GM23338 (cell line): ENCODE results near the gene ZNF581. TPM values are rescaled to one million over a fixed set of nuclear protein-coding genes. Genes with fewer than 3 reads are reported as not detected.

Source experiments
- ATAC-seq: fragments of 200-7000 bp; cut with Tn5 transposase; 3 replicates; pipeline ENCODE4 v1.9.1; 2020
- DNase-seq: peaks from one replicate; pipeline ENCODE4 v3.0.0-alpha.2; 2015; ENCODE audit warnings: low spot score
- H2AFZ ChIP-seq: fragments of 200-600 bp; sonication (generic); 2 replicates; pipeline ENCODE4 v1.8.0; 2016; ENCODE audit warnings: antibody characterized with exemption, mild to moderate bottlenecking, moderate library complexity
- H3F3A ChIP-seq: fragments of 200-600 bp; sonication (generic); replicated peaks from 2 replicates; pipeline ENCODE4 v1.8.0; 2017; ENCODE audit warnings: antibody characterized with exemption, mixed run types, low read depth
- H3K27ac ChIP-seq: fragments of 200-600 bp; sonication (generic); 2 replicates; pipeline ENCODE4 v1.6.1; 2016; ENCODE audit warnings: low read depth
- H3K27me3 ChIP-seq: fragments of 200-600 bp; sonication (generic); 2 replicates; pipeline ENCODE4 v1.8.0; 2016; ENCODE audit warnings: mild to moderate bottlenecking, mixed run types, moderate library complexity; ENCODE audit not compliant: insufficient read depth
- H3K36me3 ChIP-seq: fragments of 200-600 bp; sonication (generic); 2 replicates; pipeline ENCODE4 v1.8.0; 2016; ENCODE audit warnings: mild to moderate bottlenecking; ENCODE audit not compliant: insufficient read depth
- H3K4me1 ChIP-seq: fragments of 200-600 bp; sonication (generic); 2 replicates; pipeline ENCODE4 v1.8.0; 2016; ENCODE audit warnings: mild to moderate bottlenecking, moderate library complexity; ENCODE audit not compliant: insufficient read depth
- H3K4me2 ChIP-seq: fragments of 200-600 bp; sonication (generic); 2 replicates; pipeline ENCODE4 v1.7.1; 2017; ENCODE audit warnings: mixed run types
- H3K4me3 ChIP-seq: fragments of 200-600 bp; sonication (generic); 2 replicates; pipeline ENCODE4 v1.6.1; 2016; ENCODE audit warnings: mixed run types
- H3K79me2 ChIP-seq: fragments of 200-600 bp; sonication (generic); replicated peaks from 2 replicates; pipeline ENCODE4 v1.8.0; 2017; ENCODE audit warnings: mild to moderate bottlenecking; ENCODE audit not compliant: insufficient read depth
- H3K9me2 ChIP-seq: fragments of 200-600 bp; sonication (generic); 2 replicates; pipeline ENCODE4 v1.8.0; 2017; ENCODE audit not compliant: insufficient read depth
- H4K20me1 ChIP-seq: fragments of 200-600 bp; sonication (generic); replicated peaks from 2 replicates; pipeline ENCODE4 v1.8.0; 2017; ENCODE audit warnings: mild to moderate bottlenecking; ENCODE audit not compliant: insufficient read depth
- H3K27ac Mint-ChIP-seq: 2 replicates; pipeline ENCODE4 v1.8.0; 2020; ENCODE audit warnings: inconsistent platforms, mild to moderate bottlenecking, moderate library complexity, mixed read lengths
- H3K27me3 Mint-ChIP-seq: 3 replicates; pipeline ENCODE4 v1.8.0; 2022; ENCODE audit warnings: low read depth, mild to moderate bottlenecking, moderate library complexity, mixed read lengths, inconsistent platforms; ENCODE audit not compliant: insufficient read depth, poor library complexity
- H3K36me3 Mint-ChIP-seq: 3 replicates; pipeline ENCODE4 v1.8.0; 2021; ENCODE audit warnings: low read depth, mild to moderate bottlenecking, inconsistent platforms, moderate library complexity, mixed read lengths
- H3K4me1 Mint-ChIP-seq: 3 replicates; pipeline ENCODE4 v1.8.0; 2020; ENCODE audit warnings: mild to moderate bottlenecking, inconsistent platforms, mixed read lengths
- H3K4me3 Mint-ChIP-seq: 3 replicates; pipeline ENCODE4 v1.8.0; 2021; ENCODE audit warnings: moderate library complexity, mild to moderate bottlenecking, inconsistent platforms, mixed read lengths
- H3K9me3 Mint-ChIP-seq: 3 replicates; pipeline ENCODE4 v1.8.0; 2020; ENCODE audit warnings: moderate library complexity, mild to moderate bottlenecking, inconsistent platforms, mixed read lengths
- CREB1 ChIP-seq: fragments of 250-450 bp; sonication (Bioruptor Pico); IDR thresholded peaks from 2 replicates; pipeline ENCODE4 v1.5.0; 2020; ENCODE audit warnings: low read depth, mild to moderate bottlenecking, moderate library complexity
- CTCF ChIP-seq, 2 experiments: fragments of 200-600 bp in 1 of 2; sonication (generic) in 1 of 2; conservative IDR thresholded peaks; 2 replicates each; pipeline versions ENCODE4 v1.5.1 to v1.6.1; 2016 to 2017; ENCODE audit warnings: antibody characterized with exemption in 2 of 2, low read depth in 2 of 2, mild to moderate bottlenecking in 2 of 2, moderate library complexity in 1 of 2
- ETS1 ChIP-seq: IDR thresholded peaks from 2 replicates; pipeline ENCODE4 v1.6.1; 2016; ENCODE audit warnings: antibody characterized with exemption
- EZH2 ChIP-seq: fragments of 200-600 bp; sonication (generic); IDR thresholded peaks from one replicate; pipeline ENCODE4 v1.8.0; 2017; ENCODE audit warnings: antibody characterized with exemption, mild to moderate bottlenecking, low read depth; ENCODE audit not compliant: unreplicated experiment
- EZH2phosphoT487 ChIP-seq: fragments of 200-600 bp; sonication (generic); IDR thresholded peaks from one replicate; pipeline ENCODE4 v1.8.1; 2018; ENCODE audit warnings: antibody characterized with exemption; ENCODE audit not compliant: unreplicated experiment
- JUNB ChIP-seq: IDR thresholded peaks from one replicate; pipeline ENCODE4 v1.6.1; 2016; ENCODE audit warnings: antibody characterized with exemption; ENCODE audit not compliant: unreplicated experiment
- NANOG ChIP-seq: IDR thresholded peaks from 2 replicates; pipeline ENCODE4 v1.6.1; 2016; ENCODE audit warnings: antibody characterized with exemption, borderline replicate concordance
- POLR2AphosphoS5 ChIP-seq: IDR thresholded peaks from 2 replicates; pipeline ENCODE4 v1.6.1; 2016; ENCODE audit warnings: antibody characterized with exemption, low read depth
- REST ChIP-seq: IDR thresholded peaks from one replicate; pipeline ENCODE4 v1.6.1; 2018; ENCODE audit warnings: antibody characterized with exemption; ENCODE audit not compliant: unreplicated experiment
- STAT1 ChIP-seq: IDR thresholded peaks from one replicate; pipeline ENCODE4 v1.6.1; 2016; ENCODE audit warnings: antibody characterized with exemption; ENCODE audit not compliant: unreplicated experiment
- ZNF114 ChIP-seq: fragments of 250-450 bp; sonication (Bioruptor Pico); IDR thresholded peaks from 2 replicates; pipeline ENCODE4 v1.5.0; 2020; ENCODE audit warnings: mild to moderate bottlenecking, moderate library complexity
- ZNF331 ChIP-seq: fragments of 250-450 bp; sonication (Bioruptor Pico); IDR thresholded peaks from 2 replicates; pipeline ENCODE4 v1.5.0; 2020; ENCODE audit warnings: low read depth, mild to moderate bottlenecking, moderate library complexity
- ZNF462 ChIP-seq: fragments of 250-450 bp; sonication (Bioruptor Pico); IDR thresholded peaks from 2 replicates; pipeline ENCODE4 v1.5.0; 2020; ENCODE audit warnings: mild to moderate bottlenecking, moderate library complexity
- polyA plus RNA-seq: library from polyadenylated mRNA; unstranded; fragments of >200 nt; fragmentation: Nextera tagmentation; extraction: Ambion mirVana; gene quantifications from 2 replicates; pipeline ENCODE4 v1.2.1, GENCODE V29; 2016
- total RNA-seq: library from RNA; depleted of rRNA; stranded (reverse); fragments of >200 nt; shearing (Covaris generic); gene quantifications from 2 replicates; pipeline ENCODE4 v1.2.3, GENCODE V29; 2014

The ZNF581 gene
- total and polyA plus RNA-seq, 2 experiments from 2014 or later, result 48.5 to 87.6 TPM

GRCh38 chr19:55622242-55622969 lies 21.0 kb upstream of the ZNF581 start:
- TF ChIP-seq EZH2phosphoT487 (no peak), ZNF331 (CRISPR knock-in tag) (no peak), REST (no peak), STAT1 (no peak), CTCF (conservative IDR thresholded peaks at IDR 0.05; ENCODE audit: low read depth in 2 of 2) (no peak), ZNF114 (no peak), EZH2 (no peak), CREB1 (CRISPR knock-in tag) (no peak), POLR2AphosphoS5 (no peak), ETS1 (no peak), ZNF462 (no peak), NANOG (no peak), JUNB (no peak)
- no peak overlapping the region for H3K27ac Mint-ChIP-seq
- Histone ChIP-seq H3K4me1 (no peaks in the 10 kb centered on the region; the same call in 1 of the 2 replicates), H3K36me3 (no peaks in the 10 kb centered on the region), H3K9me2 (no peaks in the 10 kb centered on the region), H3K27me3 (0 out of 2 replicates have a peak, but pooled peaks cover 5% of the 10 kb centered on the region), H3K4me3 (no peak overlapping the region), H4K20me1 (peaks cover 5% of the 10 kb centered on the region), H3K79me2 (peaks cover 9% of the 10 kb centered on the region), H3F3A (peaks cover 12% of the 10 kb centered on the region), H3K4me2 (no peak overlapping the region), H3K27ac (no peak overlapping the region), H2AFZ (no peak overlapping the region)
- H3K27me3 Mint-ChIP-seq, result peaks cover 20% of the 10 kb centered on the region
- peaks cover 14% of the 10 kb centered on the region; the same call in 2 of the 3 replicates for H3K4me1 Mint-ChIP-seq
- peaks cover 3% of the 10 kb centered on the region; the same call in 2 of the 3 replicates for H3K9me3 Mint-ChIP-seq
- H3K4me3 Mint-ChIP-seq, result no peak overlapping the region
- peaks cover 40% of the 10 kb centered on the region for H3K36me3 Mint-ChIP-seq
- no peak for DNase-seq
- no peak for ATAC-seq
